GM19238 (cell line): ENCODE results near the gene NME1.
"Not testable (repeated sequence)": the region's sequence is repeated elsewhere in the genome, so short reads cannot be mapped to it uniquely, and the experiment has no call there.

Source experiments
- DNase-seq: peaks from one replicate; pipeline ENCODE4 v3.0.0; 2011; ENCODE audit warnings: low spot score; ENCODE audit not compliant: insufficient read length

Gene NME1

DNA sequence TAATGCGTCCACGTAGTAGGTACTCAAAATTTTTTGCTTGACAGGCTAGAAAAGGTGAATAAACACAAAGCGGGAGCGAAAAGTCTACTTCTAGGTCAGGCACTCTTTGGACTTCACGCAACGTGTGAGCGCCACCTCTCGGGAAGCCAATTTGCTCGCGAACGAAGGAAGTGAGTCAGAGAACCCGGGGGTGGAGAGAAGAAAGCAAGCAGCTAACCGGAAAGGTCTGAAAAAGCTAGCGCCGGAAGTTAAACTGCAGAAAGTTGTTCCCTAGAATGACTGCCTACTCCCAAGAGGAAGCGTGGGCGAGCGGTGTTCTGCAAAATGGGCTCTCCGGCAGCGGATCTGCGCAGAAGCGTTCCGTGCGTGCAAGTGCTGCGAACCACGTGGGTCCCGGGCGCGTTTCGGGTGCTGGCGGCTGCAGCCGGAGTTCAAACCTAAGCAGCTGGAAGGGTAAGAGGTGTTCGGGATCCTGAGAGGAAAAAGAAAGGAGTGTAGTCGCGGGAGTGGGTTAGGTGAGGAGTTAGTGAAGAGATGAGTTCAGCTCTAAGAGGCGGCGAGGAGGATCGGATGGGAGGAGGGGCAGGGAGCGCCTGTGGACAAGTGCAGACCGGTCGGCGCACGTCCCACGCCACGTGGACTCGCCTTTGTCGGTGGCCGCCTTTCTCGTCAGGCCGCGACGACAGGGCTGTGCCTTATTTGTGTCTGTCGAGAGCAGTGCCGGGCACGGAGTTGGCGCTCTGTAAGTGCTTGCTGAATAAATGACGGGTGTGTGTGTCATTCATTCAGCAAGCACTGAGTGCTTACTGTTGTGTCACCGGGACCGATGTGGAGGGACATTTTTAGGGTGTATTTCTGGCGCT is at the start of gene NME1:
TSS of gene NME1 (plus strand) at position 350 of the 863 bp plus-strand sequence. CDS start 2,096 bp downstream, outside the sequence.
- DNase-seq: peak; percentile 91

- DNase-seq: no peak
Measured at GRCh38 chr17:51107778-51108177, 45.6 kb upstream of the NME1 start.

DNA sequence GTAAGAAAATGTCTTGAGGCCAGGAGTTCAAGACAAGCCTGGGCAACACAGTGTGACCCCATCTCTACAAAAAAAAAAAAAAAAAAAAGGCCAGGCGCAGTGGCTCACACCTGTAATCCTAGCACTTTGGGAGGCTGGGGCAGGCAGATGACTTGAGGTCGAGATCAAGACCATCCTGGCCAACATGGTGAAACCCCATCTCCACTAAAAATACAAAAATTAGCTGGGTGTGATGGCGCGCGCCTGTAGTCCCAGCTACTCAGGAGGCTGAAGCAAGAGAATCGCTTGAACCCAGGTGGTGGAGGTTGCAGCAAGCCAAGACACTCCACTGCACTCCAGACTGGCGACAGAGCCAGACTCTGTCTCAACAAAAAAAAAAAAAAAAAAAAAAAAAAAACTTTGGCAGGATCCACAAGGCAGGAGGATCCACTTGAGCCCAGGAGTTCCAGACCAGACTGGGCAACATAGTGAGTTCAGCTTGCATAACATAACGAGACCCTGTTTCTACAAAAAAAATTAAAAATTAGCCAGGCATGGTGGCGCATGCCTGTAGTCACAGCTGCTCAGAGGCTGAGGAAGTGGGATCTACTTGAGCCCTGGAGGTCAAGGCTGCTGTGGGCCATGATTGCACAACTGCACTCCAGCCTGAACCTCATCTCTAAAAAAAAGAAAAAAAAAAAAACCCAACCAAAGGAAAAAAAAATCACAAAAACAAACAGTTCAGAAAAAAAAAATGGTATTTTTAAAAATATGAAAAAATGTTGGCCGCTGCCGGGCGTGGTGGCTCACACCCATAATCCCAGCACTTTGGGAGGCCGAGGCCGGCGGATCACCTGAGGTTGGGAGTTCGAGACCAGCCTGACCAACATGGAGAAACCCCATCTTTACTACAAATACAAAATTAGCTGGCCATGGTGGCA is 40.8 kb upstream of the NME1 start:
- not testable (repeated sequence) for DNase-seq

DNA sequence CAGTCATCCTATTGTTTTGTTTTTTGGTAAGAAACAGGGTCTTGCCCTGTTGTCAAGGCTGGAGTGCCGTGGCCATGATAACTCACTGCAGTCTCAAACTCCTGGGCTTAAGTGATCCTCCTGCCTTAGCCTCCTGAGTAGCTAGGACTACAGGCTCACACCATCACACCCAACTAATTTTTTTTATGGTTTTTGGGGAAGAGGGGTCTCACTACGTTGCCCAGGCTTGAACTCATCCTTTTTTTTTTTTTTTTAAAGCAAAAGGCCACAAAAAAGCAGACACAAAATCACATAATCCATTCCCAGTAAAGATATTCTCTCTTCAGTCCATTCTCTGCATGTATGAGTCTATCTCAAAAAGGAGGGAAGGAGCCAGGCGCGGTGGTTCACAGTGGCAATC is 38.2 kb upstream of the NME1 start:
- DNase-seq: no peak

GRCh38 chr17:51118330-51119195 is 34.8 kb upstream of the NME1 start:
- no peak for DNase-seq

- peak; percentile 42 for DNase-seq
Measured at GRCh38 chr17:51119415-51120356, 33.7 kb upstream of the NME1 start.

DNA sequence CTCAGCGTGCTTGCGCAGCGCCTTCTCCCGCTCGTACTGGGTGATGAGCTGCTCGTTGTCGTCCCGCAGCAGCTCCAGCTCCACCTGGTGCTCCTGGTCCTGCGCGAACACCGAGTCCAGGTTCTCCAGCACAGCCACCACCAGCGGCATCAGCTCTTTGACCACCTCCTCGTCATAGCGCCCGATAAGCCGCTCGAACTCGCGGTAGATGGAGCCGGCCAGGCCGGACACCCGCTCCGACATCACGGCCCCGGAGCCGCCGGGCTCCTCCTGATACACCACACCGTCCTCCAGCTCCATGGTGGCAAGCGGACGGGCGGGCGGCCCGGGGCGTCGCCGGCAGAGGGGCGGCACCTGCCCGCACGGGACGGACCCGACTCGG is 33.0 kb upstream of the NME1 start:
- DNase-seq: peak; percentile 35

GRCh38 chr17:51120739-51121619 is 32.4 kb upstream of the NME1 start, which contains the start of gene SPAG9:
Gene SPAG9 (minus strand): TSS chr17:51120868. CDS start chr17:51120656, 212 bp downstream.
- DNase-seq: peak; percentile 93

GRCh38 chr17:51121620-51122472 is 31.5 kb upstream of the NME1 start:
- DNase-seq: peak; percentile 48

- not testable (repeated sequence) for DNase-seq
Measured at GRCh38 chr17:51122473-51123115, 30.8 kb upstream of the NME1 start.

GRCh38 chr17:51124640-51125503 is 28.5 kb upstream of the NME1 start:
- DNase-seq: no peak

DNA sequence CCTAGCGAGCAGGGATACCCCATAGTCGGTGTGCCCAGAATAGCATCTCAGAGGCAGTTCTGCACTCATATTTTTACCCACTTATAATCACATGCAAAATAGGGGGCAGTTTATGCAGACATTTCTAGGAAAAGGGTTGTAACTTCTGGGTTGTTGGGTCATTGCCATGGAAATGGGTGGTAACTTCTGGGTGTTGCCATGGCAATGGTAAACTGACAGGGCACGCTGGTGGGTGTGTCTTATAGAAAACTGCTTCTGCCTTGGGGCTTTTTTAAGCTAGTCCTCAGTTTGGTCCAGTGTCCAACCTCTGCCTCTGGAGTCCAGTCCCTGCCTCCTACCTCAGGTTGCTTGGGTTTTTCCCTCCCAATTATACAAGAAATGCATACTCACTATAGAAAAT is 25.3 kb upstream of the NME1 start:
- no peak for DNase-seq

GRCh38 chr17:51132964-51133319 is 20.4 kb upstream of the NME1 start:
- DNase-seq: no peak

DNA sequence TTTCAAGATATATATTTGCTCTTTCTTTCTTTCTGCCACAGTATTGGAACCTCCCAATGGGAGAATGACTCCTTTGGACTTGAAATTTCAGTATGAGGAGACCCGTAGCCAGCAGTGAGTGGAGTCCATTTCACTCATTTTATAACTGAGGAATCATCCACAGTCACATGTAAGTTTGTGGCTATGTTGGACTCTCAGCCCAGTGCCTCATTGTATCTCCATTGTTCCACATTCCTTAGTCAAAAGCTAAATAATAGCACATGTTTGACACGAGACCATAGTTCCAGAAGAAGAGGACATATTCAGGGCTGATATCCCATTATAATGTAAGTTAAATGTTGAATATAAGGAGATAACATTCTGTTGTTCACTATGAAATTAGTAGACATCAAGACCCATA is 20.0 kb upstream of the NME1 start:
- no peak for DNase-seq

DNA sequence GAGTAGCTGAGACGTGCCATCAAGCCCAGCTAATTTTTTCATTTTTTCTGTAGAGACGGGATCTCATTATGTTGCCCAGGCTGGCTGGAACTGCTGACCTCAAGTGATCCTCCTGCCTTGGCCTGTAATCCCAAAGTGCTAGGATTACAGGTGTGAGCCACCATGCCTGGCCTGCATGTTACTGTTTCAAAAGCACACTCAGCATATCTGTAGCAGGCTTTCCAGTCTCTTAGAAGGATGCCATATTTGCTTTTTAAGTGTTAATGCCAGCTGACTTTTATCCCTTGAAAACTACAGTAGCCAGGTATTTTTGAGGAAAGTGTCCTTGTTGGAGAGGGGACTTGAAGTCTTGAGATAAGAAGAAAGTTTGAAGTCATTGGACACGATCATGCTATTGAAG is 17.4 kb upstream of the NME1 start:
- DNase-seq: no peak

- no peak for DNase-seq
Measured at GRCh38 chr17:51142597-51142996, 10.8 kb upstream of the NME1 start.
